Activated B cell treated with CpG ODN at 0.5 μM for 24 hours (primary cell): Measurements from ENCODE around the gene ADGRG6. TPM values are rescaled to one million over a fixed set of nuclear protein-coding genes. Genes with fewer than 3 reads are reported as not detected.

Experiments used
- ATAC-seq: fragments of 200-7000 bp; cut with Tn5 transposase; one replicate; pipeline ENCODE4 v1.10.0; 2021; ENCODE audit warnings: low read depth, mild to moderate bottlenecking, moderate library complexity
- CTCF ChIA-PET: fragments of 350-600 bp; sonication (Branson Sonifier 250); formaldehyde crosslinking; loops from one replicate; lab custom pipeline; 2021; ENCODE audit warnings: antibody characterized with exemption; lab: Charles Lee
- POLR2A ChIA-PET: fragments of 350-600 bp; sonication (Branson Sonifier 250); formaldehyde crosslinking; loops from one replicate; lab custom pipeline; 2021; ENCODE audit warnings: antibody characterized with exemption; lab: Charles Lee
- DNase-seq: peaks from one replicate; pipeline ENCODE4 v3.0.0; 2022
- H3K27ac Mint-ChIP-seq: one replicate; pipeline ENCODE4 v1.8.0; 2020; ENCODE audit warnings: mixed read lengths
- H3K27me3 Mint-ChIP-seq: one replicate; pipeline ENCODE4 v1.8.0; 2021; ENCODE audit warnings: mixed read lengths
- H3K36me3 Mint-ChIP-seq: one replicate; pipeline ENCODE4 v1.8.0; 2021; ENCODE audit warnings: low read depth, mixed read lengths
- H3K4me1 Mint-ChIP-seq: one replicate; pipeline ENCODE4 v1.8.0; 2021; ENCODE audit warnings: mixed read lengths
- H3K4me3 Mint-ChIP-seq: one replicate; pipeline ENCODE4 v1.8.0; 2020; ENCODE audit warnings: mild to moderate bottlenecking, mixed read lengths
- H3K9me3 Mint-ChIP-seq: one replicate; pipeline ENCODE4 v1.8.0; 2020; ENCODE audit warnings: mixed read lengths
- intact Hi-C: fragments of 100-400 bp; cut with micrococcal nuclease; formaldehyde crosslinking; loops from one replicate; pipeline ENCODE4 v1.15.1; 2024
- total RNA-seq: library from RNA; stranded (reverse); gene quantifications from 2 replicates; pipeline ENCODE4 v1.2.3, GENCODE V29; 2022
- TF ChIP-seq, protein P1 (sequence below): fragments of 200-600 bp; IDR thresholded peaks from one replicate; pipeline ENCODE4 v1.8.0; 2022; ENCODE audit warnings: antibody characterized with exemption, mild to moderate bottlenecking

ADGRG6 gene
- total RNA-seq, 1 donor from 2014 or later, result not detected

- H3K36me3 Mint-ChIP-seq, result no peaks in the 10 kb centered on the region
- ChIA-PET CTCF (no interaction called here), POLR2A (no interaction called here)
- H3K4me3 Mint-ChIP-seq, result no peak overlapping the region
- no peaks in the 10 kb centered on the region for H3K4me1 Mint-ChIP-seq
- TF ChIP-seq, protein P1, sequence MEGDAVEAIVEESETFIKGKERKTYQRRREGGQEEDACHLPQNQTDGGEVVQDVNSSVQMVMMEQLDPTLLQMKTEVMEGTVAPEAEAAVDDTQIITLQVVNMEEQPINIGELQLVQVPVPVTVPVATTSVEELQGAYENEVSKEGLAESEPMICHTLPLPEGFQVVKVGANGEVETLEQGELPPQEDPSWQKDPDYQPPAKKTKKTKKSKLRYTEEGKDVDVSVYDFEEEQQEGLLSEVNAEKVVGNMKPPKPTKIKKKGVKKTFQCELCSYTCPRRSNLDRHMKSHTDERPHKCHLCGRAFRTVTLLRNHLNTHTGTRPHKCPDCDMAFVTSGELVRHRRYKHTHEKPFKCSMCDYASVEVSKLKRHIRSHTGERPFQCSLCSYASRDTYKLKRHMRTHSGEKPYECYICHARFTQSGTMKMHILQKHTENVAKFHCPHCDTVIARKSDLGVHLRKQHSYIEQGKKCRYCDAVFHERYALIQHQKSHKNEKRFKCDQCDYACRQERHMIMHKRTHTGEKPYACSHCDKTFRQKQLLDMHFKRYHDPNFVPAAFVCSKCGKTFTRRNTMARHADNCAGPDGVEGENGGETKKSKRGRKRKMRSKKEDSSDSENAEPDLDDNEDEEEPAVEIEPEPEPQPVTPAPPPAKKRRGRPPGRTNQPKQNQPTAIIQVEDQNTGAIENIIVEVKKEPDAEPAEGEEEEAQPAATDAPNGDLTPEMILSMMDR, result no peak
- H3K9me3 Mint-ChIP-seq, result peaks cover 4% of the 10 kb centered on the region
- H3K27ac Mint-ChIP-seq, result no peak overlapping the region
- no peak for DNase-seq
- intact Hi-C loops, result no loop called here
- no peak for ATAC-seq
- no peaks in the 10 kb centered on the region for H3K27me3 Mint-ChIP-seq
These were observed 41.1 kb upstream of the ADGRG6 start for GRCh38 chr6:142260748-142261147.

DNA sequence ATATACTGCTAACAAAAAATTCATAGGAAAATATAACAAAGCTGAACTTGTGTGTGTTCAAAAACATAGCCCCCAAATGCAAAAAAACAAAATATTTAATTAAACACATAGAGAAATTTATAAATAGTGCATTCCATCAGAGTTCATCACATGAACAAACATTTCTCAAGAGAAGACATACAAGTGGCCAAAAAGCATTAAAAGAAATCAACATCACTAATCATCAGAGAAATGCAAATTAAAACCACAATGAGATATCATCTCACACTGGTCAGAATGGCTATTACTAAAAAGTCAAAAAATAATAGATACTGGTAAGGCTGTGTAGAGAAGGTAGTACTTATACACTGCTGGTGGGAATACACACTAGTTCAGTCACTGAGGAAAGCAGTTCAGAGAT, 39.6 kb upstream of the ADGRG6 start:
- no peak for ATAC-seq
- intact Hi-C loops, result no loop called here
- Mint-ChIP-seq H3K4me1 (no peaks in the 10 kb centered on the region), H3K36me3 (no peaks in the 10 kb centered on the region), H3K27ac (no peak overlapping the region), H3K27me3 (no peaks in the 10 kb centered on the region), H3K4me3 (no peak overlapping the region), H3K9me3 (peaks cover 4% of the 10 kb centered on the region)
- ChIA-PET CTCF (no interaction called here), POLR2A (no interaction called here)
- DNase-seq, result no peak
- TF ChIP-seq, protein P1, result no peak

DNA sequence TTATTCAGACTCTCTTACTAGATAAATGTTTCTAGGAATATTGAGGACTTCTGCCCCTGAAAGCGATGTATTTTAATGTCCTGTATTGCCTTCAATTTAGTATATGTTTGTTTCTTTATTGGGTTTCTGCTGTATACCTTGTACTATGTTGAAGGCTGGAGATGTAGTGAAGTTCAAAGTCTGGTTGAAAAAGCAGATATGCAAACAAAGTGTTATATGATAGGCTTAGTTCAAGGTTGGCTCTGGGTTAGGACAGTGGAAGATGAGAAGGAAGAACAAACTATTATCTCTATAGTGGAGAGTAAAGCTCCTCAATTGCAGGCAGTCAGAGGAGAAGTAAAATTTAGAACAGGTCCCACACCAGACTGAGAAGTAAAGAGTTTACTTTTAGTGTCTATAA, 36.3 kb upstream of the ADGRG6 start:
- Mint-ChIP-seq H3K9me3 (peaks cover 4% of the 10 kb centered on the region), H3K4me3 (no peak overlapping the region), H3K4me1 (no peaks in the 10 kb centered on the region), H3K27ac (no peak overlapping the region), H3K36me3 (no peaks in the 10 kb centered on the region), H3K27me3 (no peaks in the 10 kb centered on the region)
- TF ChIP-seq, protein P1, result no peak
- DNase-seq, result no peak
- no peak for ATAC-seq
- CTCF ChIA-PET, result no interaction called here
- POLR2A ChIA-PET, result no interaction called here
- intact Hi-C loops, result no loop called here

- ATAC-seq (no peak), DNase-seq (no peak)
- H3K4me3 Mint-ChIP-seq, result no peak overlapping the region
- no peak overlapping the region for H3K27ac Mint-ChIP-seq
- peaks cover 2% of the 10 kb centered on the region for H3K27me3 Mint-ChIP-seq
- CTCF ChIA-PET, result no interaction called here
- POLR2A ChIA-PET, result no interaction called here
- no peaks in the 10 kb centered on the region for H3K4me1 Mint-ChIP-seq
- intact Hi-C loops, result no loop called here
- H3K9me3 Mint-ChIP-seq, result peaks cover 4% of the 10 kb centered on the region
- TF ChIP-seq, protein P1, result no peak
- H3K36me3 Mint-ChIP-seq, result no peaks in the 10 kb centered on the region
These were observed 35.7 kb upstream of the ADGRG6 start for GRCh38 chr6:142266060-142266459.

DNA sequence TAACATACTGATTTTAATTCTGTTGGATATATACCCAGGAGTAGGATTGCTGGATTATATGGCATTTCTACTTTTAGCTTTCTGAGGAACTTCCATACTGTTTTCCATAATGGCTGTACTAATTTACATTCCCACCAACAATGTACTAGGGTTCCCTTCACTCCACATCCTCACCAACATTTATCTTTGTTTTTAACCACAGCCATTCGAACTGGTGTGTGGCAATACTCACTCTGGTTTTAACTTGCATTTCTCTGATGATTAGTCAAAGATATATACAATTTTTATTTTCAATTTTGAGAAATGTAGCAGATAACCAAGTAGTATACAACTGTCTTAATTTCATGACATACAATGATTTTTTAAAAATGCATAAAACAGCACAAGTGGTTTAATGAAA, 30.3 kb upstream of the ADGRG6 start:
- H3K27me3 Mint-ChIP-seq, result peaks cover 5% of the 10 kb centered on the region
- ChIA-PET POLR2A (no interaction called here), CTCF (no interaction called here)
- no peaks in the 10 kb centered on the region for H3K4me1 Mint-ChIP-seq
- DNase-seq (no peak), ATAC-seq (no peak)
- intact Hi-C loops, result no loop called here
- H3K36me3 Mint-ChIP-seq, result no peaks in the 10 kb centered on the region
- TF ChIP-seq, protein P1, result no peak
- H3K27ac Mint-ChIP-seq, result no peak overlapping the region
- H3K9me3 Mint-ChIP-seq, result no peaks in the 10 kb centered on the region
- no peak overlapping the region for H3K4me3 Mint-ChIP-seq
